ENCODE measurements around the gene MTCL3.

Gene MTCL3

GRCh38 chr6:127441881-127442280 is 77.3 kb downstream of the MTCL3 start:
- no peak for FAIRE-seq
- H3K27ac ChIP-seq, result no peak overlapping the region
- CTCF ChIA-PET, result interaction anchor here (0.6 to 1.1 kb wide), 2 partner anchors 59 to 100 kb away, joined by 3 read pairs; no protein-coding TSS in a partner anchor
- WGBS (ENCODE audit: missing lambda C conversion rate), result 74% methylated on average over 1 of the region's 1 CpG
- TF ChIP-seq FOSB (CRISPR knock-in tag; IDR thresholded peaks at IDR 0.05) (no peak), MAFK (IDR thresholded peaks at IDR 0.05; ENCODE audit: partially characterized antibody) (peak; percentile 85)
- H3K4me1 ChIP-seq, result no peaks in the 10 kb centered on the region
- no peak overlapping the region for H3K4me2 ChIP-seq
- DNase-seq (ENCODE audit: low read depth in 1 of 2, low spot score in 1 of 2), result no peak
- ATAC-seq, result no peak
- H3K4me3 ChIP-seq, result no peak overlapping the region
- POLR2A ChIA-PET, result no interaction called here
- H3K9me3 ChIP-seq, result no peaks in the 10 kb centered on the region

GRCh38 chr6:127439718-127440117 is 79.4 kb downstream of the MTCL3 start:
- TF ChIP-seq MAFK (IDR thresholded peaks at IDR 0.05; ENCODE audit: partially characterized antibody), result no peak
- no peak for TF ChIP-seq POLR2AphosphoS2 (conservative IDR thresholded peaks at IDR 0.05; ENCODE audit: low read length)
- TF ChIP-seq ZSCAN20 (CRISPR knock-in tag; IDR thresholded peaks at IDR 0.05), result no peak
- TF ChIP-seq HES2 (IDR thresholded peaks at IDR 0.05), result no peak
- TF ChIP-seq ZNF302 (CRISPR knock-in tag; IDR thresholded peaks at IDR 0.05), result no peak
- no peak for TF ChIP-seq ESRRA (IDR thresholded peaks at IDR 0.05; ENCODE audit: borderline replicate concordance, low read length)
- TF ChIP-seq FOSB (CRISPR knock-in tag; IDR thresholded peaks at IDR 0.05), result no peak
- 18% methylated on average over 2 of the region's 2 CpGs for WGBS (ENCODE audit: missing lambda C conversion rate)
- ChIA-PET POLR2A (no interaction called here), CTCF (no interaction called here)
- FAIRE-seq (no peak), ATAC-seq (no peak), DNase-seq (ENCODE audit: low read depth in 1 of 2, low spot score in 1 of 2) (no peak)
- H3K4me2 ChIP-seq, result no peak overlapping the region
- H3K9me3 ChIP-seq, result no peaks in the 10 kb centered on the region
- no peak overlapping the region for H3K27ac ChIP-seq
- H3K4me3 ChIP-seq, result no peak overlapping the region
- no peaks in the 10 kb centered on the region for H3K4me1 ChIP-seq

GRCh38 chr6:127436578-127437110 is 82.5 kb downstream of the MTCL3 start:
- H3K4me2 ChIP-seq, result no peak overlapping the region
- no peak overlapping the region for H3K27ac ChIP-seq
- FAIRE-seq (no peak), DNase-seq (ENCODE audit: low read depth in 1 of 2, low spot score in 1 of 2) (no peak), ATAC-seq (no peak)
- TF ChIP-seq BHLHE40 (IDR thresholded peaks at IDR 0.05; ENCODE audit: low read depth, low read length) (no peak), HMGXB4 (CRISPR knock-in tag; IDR thresholded peaks at IDR 0.05; ENCODE audit: borderline replicate concordance) (no peak)
- CTCF ChIA-PET, result no interaction called here
- no peaks in the 10 kb centered on the region for H3K4me1 ChIP-seq
- H3K9me3 ChIP-seq, result no peaks in the 10 kb centered on the region
- POLR2A ChIA-PET, result no interaction called here
- WGBS (ENCODE audit: missing lambda C conversion rate), result 70% methylated on average over 3 of the region's 3 CpGs
- H3K4me3 ChIP-seq, result no peak overlapping the region

GRCh38 chr6:127435626-127436220 is 83.4 kb downstream of the MTCL3 start:
- no peak overlapping the region for H3K4me2 ChIP-seq
- no peaks in the 10 kb centered on the region for H3K4me1 ChIP-seq
- FAIRE-seq (no peak), DNase-seq (ENCODE audit: low read depth in 1 of 2, low spot score in 1 of 2) (no peak), ATAC-seq (no peak)
- no peak overlapping the region for H3K4me3 ChIP-seq
- POLR2A ChIA-PET, result no interaction called here
- H3K9me3 ChIP-seq, result no peaks in the 10 kb centered on the region
- 76% methylated on average over 7 of the region's 7 CpGs for WGBS (ENCODE audit: missing lambda C conversion rate)
- TF ChIP-seq EHF (CRISPR knock-in tag; IDR thresholded peaks at IDR 0.05) (no peak), MAFK (IDR thresholded peaks at IDR 0.05; ENCODE audit: partially characterized antibody) (peak; percentile 29)
- no peak overlapping the region for H3K27ac ChIP-seq
- CTCF ChIA-PET, result no interaction called here

- CTCF ChIA-PET, result no interaction called here
- FAIRE-seq, result no peak
Observed at GRCh38 chr6:127434651-127435050, 84.5 kb downstream of the MTCL3 start.

More at GRCh38 chr6:127434651-127435050, 84.5 kb downstream of the MTCL3 start:
- POLR2A ChIA-PET, result interaction anchor here (0.7 kb wide), 1 partner anchor 69 kb away, joined by 5 read pairs; no protein-coding TSS in a partner anchor
- H3K9me3 ChIP-seq, result no peaks in the 10 kb centered on the region
- no peak overlapping the region for H3K27ac ChIP-seq
- no peak for DNase-seq (ENCODE audit: low read depth in 1 of 2, low spot score in 1 of 2)
- no peak overlapping the region for H3K4me2 ChIP-seq
- ATAC-seq, result no peak
- H3K4me1 ChIP-seq, result no peaks in the 10 kb centered on the region
- TF ChIP-seq E2F6 (IDR thresholded peaks at IDR 0.05; ENCODE audit: borderline replicate concordance, low read depth), result no peak
- no peak overlapping the region for H3K4me3 ChIP-seq
